Measurements from ENCODE around the gene RFC3.

DNA sequence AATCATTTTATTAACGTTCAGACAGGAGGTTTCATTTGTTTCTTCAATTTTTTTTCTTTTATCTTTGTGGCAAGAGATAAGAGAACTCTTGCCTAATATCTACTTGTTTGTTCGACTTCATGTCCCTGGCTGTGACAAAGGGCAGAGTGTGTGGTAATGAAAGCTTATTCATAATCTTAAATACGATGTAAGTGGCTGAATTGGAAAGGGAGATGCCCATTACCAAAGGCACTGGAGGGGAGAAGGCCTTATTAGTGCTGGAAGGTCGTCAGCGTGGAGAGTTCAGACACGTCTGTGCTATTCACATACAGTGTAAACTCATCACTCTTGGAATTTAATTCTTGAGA lies 54.0 kb downstream of the RFC3 start:
- TF ChIP-seq POLR2A (IDR thresholded peaks at IDR 0.05) (no peak), EP300 (IDR thresholded peaks at IDR 0.05) (no peak)
- TF ChIP-seq, protein P1, sequence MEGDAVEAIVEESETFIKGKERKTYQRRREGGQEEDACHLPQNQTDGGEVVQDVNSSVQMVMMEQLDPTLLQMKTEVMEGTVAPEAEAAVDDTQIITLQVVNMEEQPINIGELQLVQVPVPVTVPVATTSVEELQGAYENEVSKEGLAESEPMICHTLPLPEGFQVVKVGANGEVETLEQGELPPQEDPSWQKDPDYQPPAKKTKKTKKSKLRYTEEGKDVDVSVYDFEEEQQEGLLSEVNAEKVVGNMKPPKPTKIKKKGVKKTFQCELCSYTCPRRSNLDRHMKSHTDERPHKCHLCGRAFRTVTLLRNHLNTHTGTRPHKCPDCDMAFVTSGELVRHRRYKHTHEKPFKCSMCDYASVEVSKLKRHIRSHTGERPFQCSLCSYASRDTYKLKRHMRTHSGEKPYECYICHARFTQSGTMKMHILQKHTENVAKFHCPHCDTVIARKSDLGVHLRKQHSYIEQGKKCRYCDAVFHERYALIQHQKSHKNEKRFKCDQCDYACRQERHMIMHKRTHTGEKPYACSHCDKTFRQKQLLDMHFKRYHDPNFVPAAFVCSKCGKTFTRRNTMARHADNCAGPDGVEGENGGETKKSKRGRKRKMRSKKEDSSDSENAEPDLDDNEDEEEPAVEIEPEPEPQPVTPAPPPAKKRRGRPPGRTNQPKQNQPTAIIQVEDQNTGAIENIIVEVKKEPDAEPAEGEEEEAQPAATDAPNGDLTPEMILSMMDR (IDR thresholded peaks at IDR 0.05) = no peak
